WTC11 (cell line): ENCODE data around the gene ARHGAP15. TPM values are rescaled to one million over a fixed set of nuclear protein-coding genes. Genes with fewer than 3 reads are reported as not detected.

ENCODE experiments used
- ATAC-seq: fragments of 200-7000 bp; cut with Tn5 transposase; 2 replicates; pipeline ENCODE4 v1.10.0; 2021; ENCODE audit warnings: mild to moderate bottlenecking, moderate library complexity
- CTCF ChIA-PET: fragments of 300-600 bp; sonication (Branson Sonifier 250); formaldehyde crosslinking; loops from one replicate; lab custom pipeline; 2021; ENCODE audit warnings: antibody characterized with exemption; lab: Charles Lee
- POLR2A ChIA-PET: fragments of 350-600 bp; sonication (Branson Sonifier 250); formaldehyde crosslinking; loops from one replicate; lab custom pipeline; 2021; ENCODE audit warnings: antibody characterized with exemption; lab: Charles Lee
- DNase-seq: peaks from one replicate; pipeline ENCODE4 v3.0.0; 2021; ENCODE audit warnings: low spot score
- H3K27ac Mint-ChIP-seq: 2 replicates; pipeline ENCODE4 v1.8.0; 2021; ENCODE audit warnings: mixed read lengths
- H3K27me3 Mint-ChIP-seq: 2 replicates; pipeline ENCODE4 v1.8.0; 2021; ENCODE audit warnings: low read depth, mild to moderate bottlenecking, moderate library complexity, mixed read lengths
- H3K36me3 Mint-ChIP-seq: 2 replicates; pipeline ENCODE4 v1.8.0; 2021; ENCODE audit warnings: mixed read lengths
- H3K4me1 Mint-ChIP-seq: 2 replicates; pipeline ENCODE4 v1.8.0; 2022; ENCODE audit warnings: mixed read lengths
- H3K4me3 Mint-ChIP-seq: 2 replicates; pipeline ENCODE4 v1.8.0; 2021; ENCODE audit warnings: mild to moderate bottlenecking, moderate library complexity, mixed read lengths
- H3K9me3 Mint-ChIP-seq: 2 replicates; pipeline ENCODE4 v1.8.0; 2021; ENCODE audit warnings: mixed read lengths
- ATF1 ChIP-seq: sonication (generic); formaldehyde crosslinking; IDR thresholded peaks from 2 replicates; pipeline ENCODE4 v1.8.1; 2023; ENCODE audit warnings: mild to moderate bottlenecking, moderate library complexity, missing genetic modification reagents
- CREM ChIP-seq: sonication (generic); formaldehyde crosslinking; IDR thresholded peaks from 2 replicates; pipeline ENCODE4 v1.8.1; 2022; ENCODE audit warnings: mild to moderate bottlenecking, missing genetic modification reagents, moderate library complexity
- IRF2 ChIP-seq: sonication (generic); formaldehyde crosslinking; IDR thresholded peaks from 2 replicates; pipeline ENCODE4 v1.8.0; 2022; ENCODE audit warnings: low read depth, missing genetic modification reagents, borderline replicate concordance
- NFATC4 ChIP-seq: fragments of 250-450 bp; sonication (Bioruptor Pico); IDR thresholded peaks from 2 replicates; pipeline ENCODE4 v1.9.0; 2021; ENCODE audit warnings: mild to moderate bottlenecking
- NR1H2 ChIP-seq: sonication (generic); formaldehyde crosslinking; IDR thresholded peaks from 2 replicates; pipeline ENCODE4 v1.9.0; 2021; ENCODE audit warnings: mild to moderate bottlenecking, moderate library complexity, missing genetic modification reagents
- NR3C1 ChIP-seq: sonication (generic); formaldehyde crosslinking; conservative IDR thresholded peaks from 2 replicates; pipeline ENCODE4 v1.8.1; 2023; ENCODE audit warnings: low read depth, mild to moderate bottlenecking, missing genetic modification reagents
- RELA ChIP-seq: sonication (generic); formaldehyde crosslinking; IDR thresholded peaks from 2 replicates; pipeline ENCODE4 v1.8.1; 2022; ENCODE audit warnings: missing genetic modification reagents, mild to moderate bottlenecking, borderline replicate concordance
- ZNF138 ChIP-seq: sonication (generic); formaldehyde crosslinking; conservative IDR thresholded peaks from 2 replicates; pipeline ENCODE4 v1.8.1; 2022; ENCODE audit warnings: mild to moderate bottlenecking, moderate library complexity, missing genetic modification reagents
- ZNF232 ChIP-seq: sonication (generic); formaldehyde crosslinking; IDR thresholded peaks from 2 replicates; pipeline ENCODE4 v1.8.0; 2022; ENCODE audit warnings: mild to moderate bottlenecking, missing genetic modification reagents
- ZNF263 ChIP-seq: sonication (generic); formaldehyde crosslinking; IDR thresholded peaks from 2 replicates; pipeline ENCODE4 v1.8.1; 2022; ENCODE audit warnings: low read depth, mild to moderate bottlenecking, moderate library complexity, missing genetic modification reagents
- total RNA-seq: library from RNA; stranded (reverse); gene quantifications from 3 replicates; pipeline ENCODE4 v1.2.3, GENCODE V29; 2021
- TF ChIP-seq, protein P1 (sequence below): sonication (generic); formaldehyde crosslinking; IDR thresholded peaks from 2 replicates; pipeline ENCODE4 v1.8.0; 2023; ENCODE audit warnings: mild to moderate bottlenecking, missing genetic modification reagents
- TF ChIP-seq, protein P2 (sequence below): fragments of 200-600 bp; IDR thresholded peaks from 2 replicates; pipeline ENCODE4 v1.8.0; 2022; ENCODE audit warnings: antibody characterized with exemption
- TF ChIP-seq, protein P3 (sequence below): sonication (generic); formaldehyde crosslinking; conservative IDR thresholded peaks from 2 replicates; pipeline ENCODE4 v1.8.1; 2023; ENCODE audit warnings: mild to moderate bottlenecking, low read depth, missing genetic modification reagents, moderate library complexity
- TF ChIP-seq, protein P4 (sequence below): sonication (generic); formaldehyde crosslinking; conservative IDR thresholded peaks from 2 replicates; pipeline ENCODE4 v1.8.1; 2022; ENCODE audit warnings: mild to moderate bottlenecking, missing genetic modification reagents
- TF ChIP-seq, protein P5 (sequence below): sonication (generic); formaldehyde crosslinking; IDR thresholded peaks from 2 replicates; pipeline ENCODE4 v1.8.1; 2022; ENCODE audit warnings: mild to moderate bottlenecking, missing genetic modification reagents, moderate library complexity, borderline replicate concordance
- TF ChIP-seq, protein P6 (sequence below): sonication (generic); formaldehyde crosslinking; IDR thresholded peaks from 2 replicates; pipeline ENCODE4 v1.8.0; 2022; ENCODE audit warnings: mild to moderate bottlenecking, missing genetic modification reagents

ARHGAP15 gene
- total RNA-seq, 1 experiment from 2014 or later = 0.28 TPM

DNA sequence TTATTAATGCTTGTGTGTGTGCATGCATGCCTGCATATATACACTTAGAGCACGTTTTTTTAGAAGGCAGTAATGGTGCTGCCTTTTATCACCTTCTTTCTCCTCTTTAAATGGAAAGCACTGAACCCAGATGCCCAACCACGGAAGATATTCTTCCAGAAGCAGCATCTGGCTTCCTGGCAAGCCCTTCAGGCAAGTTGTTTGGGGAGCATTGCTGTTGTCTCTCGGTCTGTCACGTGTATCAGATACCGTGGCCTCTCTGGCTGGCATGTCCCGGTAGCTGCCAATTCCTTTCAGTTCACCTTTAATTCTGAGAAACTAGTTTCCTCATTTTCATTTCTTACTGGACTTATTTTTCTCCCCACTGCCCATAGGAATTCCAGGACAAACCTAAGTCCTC, 587.8 kb downstream of the ARHGAP15 start (continued):
- TF ChIP-seq, protein P1, sequence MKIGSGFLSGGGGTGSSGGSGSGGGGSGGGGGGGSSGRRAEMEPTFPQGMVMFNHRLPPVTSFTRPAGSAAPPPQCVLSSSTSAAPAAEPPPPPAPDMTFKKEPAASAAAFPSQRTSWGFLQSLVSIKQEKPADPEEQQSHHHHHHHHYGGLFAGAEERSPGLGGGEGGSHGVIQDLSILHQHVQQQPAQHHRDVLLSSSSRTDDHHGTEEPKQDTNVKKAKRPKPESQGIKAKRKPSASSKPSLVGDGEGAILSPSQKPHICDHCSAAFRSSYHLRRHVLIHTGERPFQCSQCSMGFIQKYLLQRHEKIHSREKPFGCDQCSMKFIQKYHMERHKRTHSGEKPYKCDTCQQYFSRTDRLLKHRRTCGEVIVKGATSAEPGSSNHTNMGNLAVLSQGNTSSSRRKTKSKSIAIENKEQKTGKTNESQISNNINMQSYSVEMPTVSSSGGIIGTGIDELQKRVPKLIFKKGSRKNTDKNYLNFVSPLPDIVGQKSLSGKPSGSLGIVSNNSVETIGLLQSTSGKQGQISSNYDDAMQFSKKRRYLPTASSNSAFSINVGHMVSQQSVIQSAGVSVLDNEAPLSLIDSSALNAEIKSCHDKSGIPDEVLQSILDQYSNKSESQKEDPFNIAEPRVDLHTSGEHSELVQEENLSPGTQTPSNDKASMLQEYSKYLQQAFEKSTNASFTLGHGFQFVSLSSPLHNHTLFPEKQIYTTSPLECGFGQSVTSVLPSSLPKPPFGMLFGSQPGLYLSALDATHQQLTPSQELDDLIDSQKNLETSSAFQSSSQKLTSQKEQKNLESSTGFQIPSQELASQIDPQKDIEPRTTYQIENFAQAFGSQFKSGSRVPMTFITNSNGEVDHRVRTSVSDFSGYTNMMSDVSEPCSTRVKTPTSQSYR (CRISPR knock-in tag) = no peak
- no peak for TF ChIP-seq IRF2
- TF ChIP-seq, all 79 proteins: peak for 0

DNA sequence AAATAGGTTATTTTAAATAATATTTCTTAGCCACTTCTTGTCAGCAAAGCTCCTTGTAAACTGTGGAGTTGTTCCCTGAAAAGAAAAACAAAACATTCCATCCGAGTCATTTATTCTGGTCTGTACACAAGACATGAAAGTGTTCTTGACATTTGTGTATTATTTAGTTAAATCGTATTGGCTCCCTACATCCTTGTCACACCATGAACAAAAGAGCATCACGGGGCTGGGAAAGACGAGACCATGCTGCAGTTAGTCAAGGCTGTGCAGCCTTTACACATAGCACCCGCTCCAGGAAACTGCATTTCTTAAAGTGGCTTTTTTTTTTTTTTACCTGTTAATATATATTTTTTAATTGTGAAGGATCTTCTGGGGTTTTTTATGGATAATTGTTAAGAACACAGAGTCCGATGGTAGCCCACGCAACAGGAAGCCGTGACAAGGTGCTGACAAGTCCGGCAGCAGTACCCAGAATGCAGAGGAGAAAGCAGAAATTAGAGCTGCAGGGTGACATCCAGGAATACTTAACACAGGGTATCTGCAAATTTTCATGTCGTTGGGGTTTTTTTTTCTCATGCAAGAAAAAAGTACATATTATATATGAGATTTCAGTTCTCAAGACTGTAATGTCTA, 588.4 kb downstream of the ARHGAP15 start:
- Mint-ChIP-seq H3K27me3 (no peaks in the 10 kb centered on the region), H3K4me3 (no peak overlapping the region), H3K36me3 (peaks cover 13% of the 10 kb centered on the region), H3K27ac (no peak overlapping the region), H3K9me3 (peaks cover 15% of the 10 kb centered on the region), H3K4me1 (peaks cover 4% of the 10 kb centered on the region; the same call in 1 of the 2 replicates)
- DNase-seq (no peak), ATAC-seq (no peak)
- ChIA-PET CTCF (interaction anchor here (2.3 kb wide), 1 partner anchor 205 kb away, joined by 4 read pairs; no protein-coding TSS in a partner anchor), POLR2A (no interaction called here)
- TF ChIP-seq, protein P2, sequence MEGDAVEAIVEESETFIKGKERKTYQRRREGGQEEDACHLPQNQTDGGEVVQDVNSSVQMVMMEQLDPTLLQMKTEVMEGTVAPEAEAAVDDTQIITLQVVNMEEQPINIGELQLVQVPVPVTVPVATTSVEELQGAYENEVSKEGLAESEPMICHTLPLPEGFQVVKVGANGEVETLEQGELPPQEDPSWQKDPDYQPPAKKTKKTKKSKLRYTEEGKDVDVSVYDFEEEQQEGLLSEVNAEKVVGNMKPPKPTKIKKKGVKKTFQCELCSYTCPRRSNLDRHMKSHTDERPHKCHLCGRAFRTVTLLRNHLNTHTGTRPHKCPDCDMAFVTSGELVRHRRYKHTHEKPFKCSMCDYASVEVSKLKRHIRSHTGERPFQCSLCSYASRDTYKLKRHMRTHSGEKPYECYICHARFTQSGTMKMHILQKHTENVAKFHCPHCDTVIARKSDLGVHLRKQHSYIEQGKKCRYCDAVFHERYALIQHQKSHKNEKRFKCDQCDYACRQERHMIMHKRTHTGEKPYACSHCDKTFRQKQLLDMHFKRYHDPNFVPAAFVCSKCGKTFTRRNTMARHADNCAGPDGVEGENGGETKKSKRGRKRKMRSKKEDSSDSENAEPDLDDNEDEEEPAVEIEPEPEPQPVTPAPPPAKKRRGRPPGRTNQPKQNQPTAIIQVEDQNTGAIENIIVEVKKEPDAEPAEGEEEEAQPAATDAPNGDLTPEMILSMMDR = no peak
- TF ChIP-seq NR1H2 (CRISPR knock-in tag) = no peak
- no peak for TF ChIP-seq RELA (CRISPR knock-in tag)
- no peak for TF ChIP-seq CREM (CRISPR knock-in tag)
- TF ChIP-seq NR3C1 = no peak
- TF ChIP-seq ZNF138 (CRISPR knock-in tag) = no peak
- no peak for TF ChIP-seq ZNF263
- no peak for TF ChIP-seq ATF1 (CRISPR knock-in tag)
- TF ChIP-seq, protein P3, sequence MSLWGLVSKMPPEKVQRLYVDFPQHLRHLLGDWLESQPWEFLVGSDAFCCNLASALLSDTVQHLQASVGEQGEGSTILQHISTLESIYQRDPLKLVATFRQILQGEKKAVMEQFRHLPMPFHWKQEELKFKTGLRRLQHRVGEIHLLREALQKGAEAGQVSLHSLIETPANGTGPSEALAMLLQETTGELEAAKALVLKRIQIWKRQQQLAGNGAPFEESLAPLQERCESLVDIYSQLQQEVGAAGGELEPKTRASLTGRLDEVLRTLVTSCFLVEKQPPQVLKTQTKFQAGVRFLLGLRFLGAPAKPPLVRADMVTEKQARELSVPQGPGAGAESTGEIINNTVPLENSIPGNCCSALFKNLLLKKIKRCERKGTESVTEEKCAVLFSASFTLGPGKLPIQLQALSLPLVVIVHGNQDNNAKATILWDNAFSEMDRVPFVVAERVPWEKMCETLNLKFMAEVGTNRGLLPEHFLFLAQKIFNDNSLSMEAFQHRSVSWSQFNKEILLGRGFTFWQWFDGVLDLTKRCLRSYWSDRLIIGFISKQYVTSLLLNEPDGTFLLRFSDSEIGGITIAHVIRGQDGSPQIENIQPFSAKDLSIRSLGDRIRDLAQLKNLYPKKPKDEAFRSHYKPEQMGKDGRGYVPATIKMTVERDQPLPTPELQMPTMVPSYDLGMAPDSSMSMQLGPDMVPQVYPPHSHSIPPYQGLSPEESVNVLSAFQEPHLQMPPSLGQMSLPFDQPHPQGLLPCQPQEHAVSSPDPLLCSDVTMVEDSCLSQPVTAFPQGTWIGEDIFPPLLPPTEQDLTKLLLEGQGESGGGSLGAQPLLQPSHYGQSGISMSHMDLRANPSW (CRISPR knock-in tag) = no peak
- TF ChIP-seq, protein P4, sequence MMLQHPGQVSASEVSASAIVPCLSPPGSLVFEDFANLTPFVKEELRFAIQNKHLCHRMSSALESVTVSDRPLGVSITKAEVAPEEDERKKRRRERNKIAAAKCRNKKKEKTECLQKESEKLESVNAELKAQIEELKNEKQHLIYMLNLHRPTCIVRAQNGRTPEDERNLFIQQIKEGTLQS (CRISPR knock-in tag) = no peak
- TF ChIP-seq, protein P5, sequence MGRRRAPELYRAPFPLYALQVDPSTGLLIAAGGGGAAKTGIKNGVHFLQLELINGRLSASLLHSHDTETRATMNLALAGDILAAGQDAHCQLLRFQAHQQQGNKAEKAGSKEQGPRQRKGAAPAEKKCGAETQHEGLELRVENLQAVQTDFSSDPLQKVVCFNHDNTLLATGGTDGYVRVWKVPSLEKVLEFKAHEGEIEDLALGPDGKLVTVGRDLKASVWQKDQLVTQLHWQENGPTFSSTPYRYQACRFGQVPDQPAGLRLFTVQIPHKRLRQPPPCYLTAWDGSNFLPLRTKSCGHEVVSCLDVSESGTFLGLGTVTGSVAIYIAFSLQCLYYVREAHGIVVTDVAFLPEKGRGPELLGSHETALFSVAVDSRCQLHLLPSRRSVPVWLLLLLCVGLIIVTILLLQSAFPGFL (CRISPR knock-in tag) = no peak
- TF ChIP-seq, protein P6, sequence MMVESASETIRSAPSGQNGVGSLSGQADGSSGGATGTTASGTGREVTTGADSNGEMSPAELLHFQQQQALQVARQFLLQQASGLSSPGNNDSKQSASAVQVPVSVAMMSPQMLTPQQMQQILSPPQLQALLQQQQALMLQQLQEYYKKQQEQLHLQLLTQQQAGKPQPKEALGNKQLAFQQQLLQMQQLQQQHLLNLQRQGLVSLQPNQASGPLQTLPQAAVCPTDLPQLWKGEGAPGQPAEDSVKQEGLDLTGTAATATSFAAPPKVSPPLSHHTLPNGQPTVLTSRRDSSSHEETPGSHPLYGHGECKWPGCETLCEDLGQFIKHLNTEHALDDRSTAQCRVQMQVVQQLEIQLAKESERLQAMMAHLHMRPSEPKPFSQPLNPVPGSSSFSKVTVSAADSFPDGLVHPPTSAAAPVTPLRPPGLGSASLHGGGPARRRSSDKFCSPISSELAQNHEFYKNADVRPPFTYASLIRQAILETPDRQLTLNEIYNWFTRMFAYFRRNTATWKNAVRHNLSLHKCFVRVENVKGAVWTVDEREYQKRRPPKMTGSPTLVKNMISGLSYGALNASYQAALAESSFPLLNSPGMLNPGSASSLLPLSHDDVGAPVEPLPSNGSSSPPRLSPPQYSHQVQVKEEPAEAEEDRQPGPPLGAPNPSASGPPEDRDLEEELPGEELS (CRISPR knock-in tag) = no peak
- no peak for TF ChIP-seq NFATC4 (CRISPR knock-in tag)
- TF ChIP-seq ZNF232 = no peak
